Right lobe of liver (tissue), 4 donors: ENCODE measurements around the gene IL2RA.

Experiments
- POLR2A ChIP-seq: fragments of 450-650 bp; IDR thresholded peaks from one replicate; pipeline ENCODE4 v1.6.1; 2017; ENCODE audit warnings: antibody characterized with exemption, mild to moderate bottlenecking
- TF ChIP-seq, protein P1 (sequence below), 4 donors: fragments of 200-600 bp in 3 of 4; fragments of 450-650 bp in 1 of 4; IDR thresholded peaks; one replicate each; pipeline versions ENCODE4 v1.5.1 to v1.8.0; 2016 to 2022; ENCODE audit warnings: antibody characterized with exemption in 4 of 4, mild to moderate bottlenecking in 2 of 4
- donor health status: DM: no; HTN: no; CAD: no.
- donor health status: DM: no; HTN: no; CAD: no.
- donor health status: DM: no; HTN: yes; CAD: no.

DNA sequence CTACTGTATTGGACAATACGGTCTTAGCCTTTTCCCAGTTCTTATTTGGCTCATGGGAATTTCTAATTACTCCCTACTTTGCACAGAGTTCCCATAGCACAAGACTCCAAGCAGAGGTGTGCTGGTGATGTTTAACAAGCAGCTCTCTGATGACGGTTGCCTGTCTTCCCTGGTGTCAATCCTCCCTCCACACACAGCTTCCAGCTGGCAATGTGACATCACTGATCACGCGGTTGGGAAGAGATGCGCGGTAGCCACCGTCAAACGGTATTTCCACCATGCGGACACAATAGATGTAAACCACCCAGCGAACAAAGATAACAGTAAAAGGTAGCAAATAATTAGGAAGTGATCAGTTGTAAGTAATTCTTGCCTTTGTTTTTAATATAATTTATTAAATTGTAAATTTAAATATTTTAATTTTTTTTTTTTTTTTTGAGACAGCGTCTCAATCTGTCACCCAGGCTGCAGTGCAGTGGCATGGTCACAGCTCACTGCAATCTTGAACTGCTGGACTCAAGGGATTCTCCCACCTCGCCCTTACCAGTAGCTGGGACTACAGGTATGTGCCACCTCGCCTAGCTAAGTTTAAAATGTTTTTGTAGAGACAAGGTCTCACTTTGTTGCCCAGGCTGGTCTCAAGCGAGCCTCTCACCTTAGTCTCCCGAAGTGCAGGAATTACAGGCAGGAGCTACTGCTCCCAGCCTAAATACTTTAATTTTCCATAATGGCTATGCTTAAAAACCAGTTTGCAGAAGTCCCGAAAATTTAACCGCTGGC is 48.6 kb downstream of the IL2RA start:
- TF ChIP-seq, protein P1, sequence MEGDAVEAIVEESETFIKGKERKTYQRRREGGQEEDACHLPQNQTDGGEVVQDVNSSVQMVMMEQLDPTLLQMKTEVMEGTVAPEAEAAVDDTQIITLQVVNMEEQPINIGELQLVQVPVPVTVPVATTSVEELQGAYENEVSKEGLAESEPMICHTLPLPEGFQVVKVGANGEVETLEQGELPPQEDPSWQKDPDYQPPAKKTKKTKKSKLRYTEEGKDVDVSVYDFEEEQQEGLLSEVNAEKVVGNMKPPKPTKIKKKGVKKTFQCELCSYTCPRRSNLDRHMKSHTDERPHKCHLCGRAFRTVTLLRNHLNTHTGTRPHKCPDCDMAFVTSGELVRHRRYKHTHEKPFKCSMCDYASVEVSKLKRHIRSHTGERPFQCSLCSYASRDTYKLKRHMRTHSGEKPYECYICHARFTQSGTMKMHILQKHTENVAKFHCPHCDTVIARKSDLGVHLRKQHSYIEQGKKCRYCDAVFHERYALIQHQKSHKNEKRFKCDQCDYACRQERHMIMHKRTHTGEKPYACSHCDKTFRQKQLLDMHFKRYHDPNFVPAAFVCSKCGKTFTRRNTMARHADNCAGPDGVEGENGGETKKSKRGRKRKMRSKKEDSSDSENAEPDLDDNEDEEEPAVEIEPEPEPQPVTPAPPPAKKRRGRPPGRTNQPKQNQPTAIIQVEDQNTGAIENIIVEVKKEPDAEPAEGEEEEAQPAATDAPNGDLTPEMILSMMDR (IDR thresholded peaks at IDR 0.05), result no peak
- no peak for TF ChIP-seq POLR2A
